GM12865 (cell line): ENCODE results near the gene SH2B3.

Experiments used
- DNase-seq: peaks from one replicate; pipeline ENCODE4 v3.0.0; 2010; ENCODE audit warnings: low read depth
- H3K4me3 ChIP-seq: 2 replicates; pipeline ENCODE4 v1.5.1; 2011; ENCODE audit warnings: mild to moderate bottlenecking, low read depth, low read length, control low read depth
- CTCF ChIP-seq: IDR thresholded peaks from 2 replicates; pipeline ENCODE4 v1.5.1; 2011; ENCODE audit warnings: low read length, control low read depth, low read depth, inconsistent platforms; ENCODE audit not compliant: insufficient read depth; ENCODE audit errors: missing control alignments

SH2B3 gene

GRCh38 chr12:111451232-111451631 lies 45.5 kb downstream of the SH2B3 start:
- no peak overlapping the region for H3K4me3 ChIP-seq
- no peak for DNase-seq
- TF ChIP-seq CTCF: no peak

- peak; percentile 67 for TF ChIP-seq CTCF
- H3K4me3 ChIP-seq: no peak overlapping the region
- DNase-seq: peak; percentile 67
Observed at GRCh38 chr12:111451649-111452129, 46.0 kb downstream of the SH2B3 start.

DNA sequence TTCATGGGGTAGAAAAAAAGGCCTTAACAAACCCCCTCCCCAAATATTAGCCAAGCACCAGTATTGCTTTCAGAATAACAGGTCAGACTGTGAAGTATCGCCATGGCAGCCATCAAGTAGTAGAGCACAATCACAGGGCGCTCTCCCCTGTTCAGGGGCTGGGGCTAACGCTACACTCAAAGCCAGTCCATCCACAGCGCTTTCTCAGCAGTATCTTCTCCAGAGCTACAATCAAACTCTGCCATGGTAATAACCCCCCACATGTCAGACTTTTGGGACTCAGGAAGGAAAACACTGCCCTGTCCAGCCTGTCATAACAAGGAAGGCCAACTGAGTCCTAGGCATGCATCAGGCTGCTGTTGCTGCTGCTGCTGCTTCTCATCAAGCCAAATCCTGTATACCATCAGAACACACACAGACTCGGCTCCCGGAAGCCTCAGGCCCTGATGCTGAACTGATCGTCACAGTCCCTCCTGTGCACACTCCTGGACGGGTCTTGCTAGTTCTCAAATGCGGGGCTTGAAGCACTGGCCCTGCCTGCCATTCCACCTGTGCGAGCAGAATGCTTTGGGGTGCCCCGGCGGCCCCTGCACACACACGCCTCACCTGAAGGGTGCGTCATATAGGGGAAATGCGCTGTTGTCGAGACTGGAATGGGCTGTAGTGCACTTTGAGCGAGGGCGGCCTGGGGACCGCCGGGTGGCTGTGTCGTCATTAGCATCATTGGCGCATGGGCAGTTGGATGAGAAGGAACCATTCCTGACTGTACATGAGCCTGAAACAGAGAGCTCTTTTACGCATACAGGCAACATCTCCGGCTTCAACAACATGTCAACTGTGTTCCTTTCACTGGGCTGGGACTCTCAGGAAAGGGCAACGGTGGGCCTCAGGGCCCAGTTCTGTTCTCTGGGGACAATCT lies 47.6 kb downstream of the SH2B3 start:
- H3K4me3 ChIP-seq: no peak overlapping the region
- no peak for DNase-seq
- no peak for TF ChIP-seq CTCF

GRCh38 chr12:111454311-111454710 lies 48.6 kb downstream of the SH2B3 start:
- H3K4me3 ChIP-seq: no peak overlapping the region
- TF ChIP-seq CTCF: no peak
- DNase-seq: no peak

DNA sequence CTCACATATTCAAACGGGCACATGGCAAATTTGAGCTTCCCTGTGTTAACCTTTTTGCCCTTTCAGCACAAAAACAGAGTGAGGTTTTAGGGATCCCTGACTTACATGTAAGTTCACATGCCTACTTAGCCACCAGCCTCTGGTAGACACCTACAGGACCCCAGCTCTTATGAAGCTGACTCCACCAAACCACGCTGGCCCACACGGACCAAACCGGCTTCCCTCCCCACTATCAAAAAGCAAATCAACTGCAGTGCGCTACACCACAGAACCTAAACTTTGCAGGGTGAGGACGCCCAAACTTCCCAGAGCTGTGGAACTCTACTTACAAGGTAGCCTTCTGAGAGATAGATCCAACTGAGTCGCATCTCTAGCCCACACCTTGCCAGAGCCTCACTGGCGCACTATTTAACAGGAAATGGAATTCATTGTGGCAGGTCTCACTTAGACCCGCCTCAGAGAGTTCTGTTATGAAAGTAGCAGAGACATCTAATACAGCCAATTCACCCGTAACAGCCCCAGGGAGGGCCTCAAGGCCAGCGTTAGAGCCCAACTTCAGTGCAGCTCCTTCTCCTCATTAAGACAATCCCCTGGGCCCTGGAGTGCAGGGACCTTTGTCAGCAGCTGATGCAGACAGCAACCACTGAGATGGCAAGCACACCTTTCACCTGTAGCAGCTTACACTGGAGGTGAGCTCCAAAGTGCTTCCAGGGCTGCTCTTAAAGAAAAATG lies 49.2 kb downstream of the SH2B3 start:
- H3K4me3 ChIP-seq: no peak overlapping the region
- no peak for DNase-seq
- no peak for TF ChIP-seq CTCF

- no peak for DNase-seq
- no peak for TF ChIP-seq CTCF
Observed at GRCh38 chr12:111455448-111456320, 50.0 kb downstream of the SH2B3 start.

More at GRCh38 chr12:111455448-111456320, 50.0 kb downstream of the SH2B3 start:
- no peak overlapping the region for H3K4me3 ChIP-seq
